MM.1S (cell line): ENCODE results near the gene SLIT3.

Experiments
- CTCF ChIP-seq: fragments of 300-600 bp; sonication (generic); IDR thresholded peaks from 2 replicates; pipeline ENCODE4 v1.5.1; 2016; ENCODE audit warnings: antibody characterized with exemption, low read length, mixed read lengths
- EZH2phosphoT487 ChIP-seq: fragments of 300-600 bp; sonication (generic); IDR thresholded peaks from 2 replicates; pipeline ENCODE4 v1.6.1; 2018; ENCODE audit warnings: antibody characterized with exemption, low read length

- TF ChIP-seq EZH2phosphoT487 (no peak), CTCF (no peak)
Observed at GRCh38 chr5:169294621-169295020, 6.3 kb downstream of the SLIT3 start.
